ENCODE results near the gene CCDC116. TPM values are rescaled to one million over a fixed set of nuclear protein-coding genes. Genes with fewer than 3 reads are reported as not detected.

CCDC116 gene
- total RNA-seq, 2 donors from 2014 or later = 0.27 to 3.1 TPM

DNA sequence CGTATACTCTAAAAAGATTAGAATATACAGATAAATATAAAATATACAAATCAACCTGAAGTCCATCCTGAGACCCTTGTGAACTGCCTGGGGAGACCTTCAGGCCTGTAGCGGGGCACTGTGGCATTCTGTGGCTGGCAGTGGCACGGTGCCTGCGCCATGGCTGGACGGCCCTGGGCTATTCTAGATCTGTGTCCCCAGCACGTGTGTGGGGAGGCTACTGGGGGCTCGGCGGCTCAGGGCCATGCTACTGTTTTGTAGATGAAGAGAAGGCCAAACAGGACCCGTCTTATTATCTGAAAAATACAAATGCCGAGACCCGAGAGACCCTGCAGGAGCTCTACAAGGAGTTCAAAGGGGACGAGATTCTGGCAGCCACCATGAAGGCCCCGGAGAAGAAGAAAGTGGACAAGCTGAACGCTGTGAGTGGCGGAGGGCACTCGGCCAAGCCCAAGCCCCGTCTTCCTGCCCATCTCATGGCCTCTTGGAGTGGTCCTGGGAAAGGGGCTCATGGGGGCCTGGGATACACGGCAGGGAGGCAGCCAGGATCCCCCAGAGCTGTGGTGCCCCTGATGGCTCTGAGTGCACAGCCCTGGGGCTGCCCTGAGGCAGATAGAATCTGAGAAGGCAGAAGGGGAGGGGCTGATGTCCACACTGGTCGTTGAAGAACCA, 52.1 kb downstream of the CCDC116 start:
- Histone ChIP-seq H3K4me1 (replicated peaks) (no peaks in the 10 kb centered on the region), H3K9me3 (no peaks in the 10 kb centered on the region), H3K27me3 (replicated peaks; ENCODE audit: insufficient read depth) (no peaks in the 10 kb centered on the region), H3K27ac (no peak overlapping the region), H3K4me3 (no peak overlapping the region), H3K36me3 (peaks cover 3 to 4% of the 10 kb centered on the region in 2 donors)
- TF ChIP-seq POLR2A (IDR thresholded peaks at IDR 0.05) (no peak), POLR2AphosphoS5 (IDR thresholded peaks at IDR 0.05) (no peak)
- TF ChIP-seq, protein P1, sequence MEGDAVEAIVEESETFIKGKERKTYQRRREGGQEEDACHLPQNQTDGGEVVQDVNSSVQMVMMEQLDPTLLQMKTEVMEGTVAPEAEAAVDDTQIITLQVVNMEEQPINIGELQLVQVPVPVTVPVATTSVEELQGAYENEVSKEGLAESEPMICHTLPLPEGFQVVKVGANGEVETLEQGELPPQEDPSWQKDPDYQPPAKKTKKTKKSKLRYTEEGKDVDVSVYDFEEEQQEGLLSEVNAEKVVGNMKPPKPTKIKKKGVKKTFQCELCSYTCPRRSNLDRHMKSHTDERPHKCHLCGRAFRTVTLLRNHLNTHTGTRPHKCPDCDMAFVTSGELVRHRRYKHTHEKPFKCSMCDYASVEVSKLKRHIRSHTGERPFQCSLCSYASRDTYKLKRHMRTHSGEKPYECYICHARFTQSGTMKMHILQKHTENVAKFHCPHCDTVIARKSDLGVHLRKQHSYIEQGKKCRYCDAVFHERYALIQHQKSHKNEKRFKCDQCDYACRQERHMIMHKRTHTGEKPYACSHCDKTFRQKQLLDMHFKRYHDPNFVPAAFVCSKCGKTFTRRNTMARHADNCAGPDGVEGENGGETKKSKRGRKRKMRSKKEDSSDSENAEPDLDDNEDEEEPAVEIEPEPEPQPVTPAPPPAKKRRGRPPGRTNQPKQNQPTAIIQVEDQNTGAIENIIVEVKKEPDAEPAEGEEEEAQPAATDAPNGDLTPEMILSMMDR (IDR thresholded peaks at IDR 0.05) = no peak
- intact Hi-C loops (cut with DNase I) = no loop called here
- DNase-seq (ENCODE audit: low spot score) = no peak
- WGBS = 86% methylated on average over 19 of the region's 19 CpGs

DNA sequence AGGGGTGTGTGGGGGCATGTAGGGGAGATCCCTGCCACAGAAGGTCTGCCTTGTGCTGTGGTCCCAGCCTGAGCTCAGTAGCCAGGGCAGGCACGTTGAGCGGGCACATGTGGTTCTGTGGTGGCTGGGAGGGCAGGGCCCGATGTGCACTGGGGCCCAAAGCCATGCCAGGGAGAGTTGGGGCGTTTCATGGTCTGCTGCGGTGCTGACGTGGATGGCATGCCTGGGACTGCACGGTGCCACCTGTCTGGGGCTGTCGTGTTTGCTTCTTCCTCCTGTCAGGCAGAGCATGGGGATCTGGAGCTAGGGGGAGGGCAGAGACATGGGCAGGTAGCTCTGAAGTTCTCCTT, 52.6 kb downstream of the CCDC116 start:
- intact Hi-C loops (cut with DNase I) = no loop called here
- Histone ChIP-seq H3K27ac (no peak overlapping the region), H3K9me3 (no peaks in the 10 kb centered on the region), H3K4me3 (no peak overlapping the region), H3K36me3 (peaks cover 3 to 4% of the 10 kb centered on the region in 2 donors), H3K4me1 (replicated peaks) (no peaks in the 10 kb centered on the region), H3K27me3 (replicated peaks; ENCODE audit: insufficient read depth) (no peaks in the 10 kb centered on the region)
- TF ChIP-seq, protein P1 (IDR thresholded peaks at IDR 0.05) = no peak
- TF ChIP-seq POLR2A (IDR thresholded peaks at IDR 0.05) (no peak), POLR2AphosphoS5 (IDR thresholded peaks at IDR 0.05) (no peak)
- WGBS = 85% methylated on average over 8 of the region's 8 CpGs
- no peak for DNase-seq (ENCODE audit: low spot score)

DNA sequence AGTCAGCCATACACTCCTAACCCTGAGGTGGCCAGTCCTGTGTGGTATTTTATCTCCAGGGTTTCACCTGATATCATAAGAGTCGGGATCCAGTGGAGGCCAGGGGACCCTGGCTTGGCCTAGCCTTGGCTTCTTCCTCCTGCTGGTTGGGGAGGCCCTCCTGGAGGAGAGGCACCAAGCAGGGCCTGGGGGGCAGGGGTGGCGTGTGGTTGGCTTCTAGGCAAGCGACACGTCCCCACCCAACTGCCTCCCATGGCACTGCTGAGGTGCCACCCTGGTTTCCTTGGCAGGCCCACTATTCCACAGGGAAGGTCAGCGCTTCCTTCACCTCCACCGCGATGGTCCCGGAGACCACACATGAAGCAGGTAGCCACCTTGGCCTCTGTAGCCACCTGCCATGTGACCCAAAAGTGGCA, 53.6 kb downstream of the CCDC116 start:
- Histone ChIP-seq H3K36me3 (peaks cover 3 to 4% of the 10 kb centered on the region in 2 donors), H3K9me3 (no peaks in the 10 kb centered on the region), H3K27me3 (replicated peaks; ENCODE audit: insufficient read depth) (no peaks in the 10 kb centered on the region), H3K4me3 (no peak overlapping the region), H3K4me1 (replicated peaks) (no peaks in the 10 kb centered on the region), H3K27ac (no peak overlapping the region)
- no peak for DNase-seq (ENCODE audit: low spot score)
- TF ChIP-seq, protein P1 (IDR thresholded peaks at IDR 0.05) = no peak
- TF ChIP-seq POLR2AphosphoS5 (IDR thresholded peaks at IDR 0.05) (no peak), POLR2A (IDR thresholded peaks at IDR 0.05) (no peak)
- intact Hi-C loops (cut with DNase I) = no loop called here
- WGBS = 90% methylated on average over 8 of the region's 8 CpGs

MicroRNA genes within 50 kb of the gene (microRNA counts, 767-probe panel; counts per million panel counts)
- 1,014 to 2,201 counts per million in 2 donors for microRNA hsa-miR-130b-3p
- 0 to 431 counts per million in 2 donors for microRNA hsa-miR-301b

Small RNAs within 50 kb of the gene (microRNA-seq; reads per million reads assigned to microRNA genes)
- gene MIR130B (143 reads per million, percentile 76 among the genes with 10 or more reads in this experiment), gene MIR301B (not detected)

Small RNAs within 50 kb of the gene (small RNA-seq; reads per million reads assigned to genes)
- gene MIR301B = 0.50 to 0.84 reads per million in 2 donors

Other genes with a start within 250 kb of the CCDC116 start
- not detected for gene RIMBP3B, start 249.0 kb upstream of the CCDC116 start, total RNA-seq
- 10 to 100 TPM in 1 of 2 donors, 1 to 10 TPM in 1; 2.3 to 16.8 TPM for gene HIC2, start 215.4 kb upstream of the CCDC116 start, total RNA-seq
- gene TMEM191C, start 165.4 kb upstream of the CCDC116 start, total RNA-seq = 1 to 10 TPM in 1 of 2 donors, under 1 TPM in 1; 0.55 to 6.0 TPM
- 1 to 10 TPM in 1 of 2 donors, under 1 TPM in 1; 0.14 to 6.4 TPM for gene RIMBP3C, start 81.3 kb upstream of the CCDC116 start, total RNA-seq
- 10 to 100 TPM; 61.7 to 78.1 TPM for gene UBE2L3, start 65.0 kb upstream of the CCDC116 start, total RNA-seq
- gene YDJC, start 2.7 kb upstream of the CCDC116 start, total RNA-seq = 10 to 100 TPM; 44.9 to 74.1 TPM
- gene SDF2L1, start 9.5 kb downstream of the CCDC116 start, total RNA-seq = 10 to 100 TPM; 30.5 to 87.2 TPM
- 10 to 100 TPM; 45.4 to 63.2 TPM for gene PPIL2, start 33.3 kb downstream of the CCDC116 start, total RNA-seq
- 10 to 100 TPM in 1 of 2 donors, 1 to 10 TPM in 1; 2.9 to 16.2 TPM for gene YPEL1, start 103.0 kb downstream of the CCDC116 start, total RNA-seq
- gene MAPK1, start 234.9 kb downstream of the CCDC116 start, total RNA-seq = 10 to 100 TPM; 89.6 to 92.1 TPM

Data from prostate gland (tissue), 2 donors.